NCI-H460 (cell line): ENCODE data around the gene HDAC11. TPM values are rescaled to one million over a fixed set of nuclear protein-coding genes. Genes with fewer than 3 reads are reported as not detected.

ENCODE experiments used
- DNase-seq: peaks from one replicate; pipeline ENCODE4 v3.0.0-alpha.2; 2016; ENCODE audit warnings: low read depth; ENCODE audit errors: extremely low read depth
- total RNA-seq: library from RNA; depleted of rRNA; stranded (reverse); fragments of >200 nt; shearing (Covaris generic); gene quantifications from 2 replicates; pipeline ENCODE4 v1.2.3, GENCODE V29; 2014

The HDAC11 gene
- total RNA-seq, 1 experiment from 2014 or later = 1.6 TPM

DNA sequence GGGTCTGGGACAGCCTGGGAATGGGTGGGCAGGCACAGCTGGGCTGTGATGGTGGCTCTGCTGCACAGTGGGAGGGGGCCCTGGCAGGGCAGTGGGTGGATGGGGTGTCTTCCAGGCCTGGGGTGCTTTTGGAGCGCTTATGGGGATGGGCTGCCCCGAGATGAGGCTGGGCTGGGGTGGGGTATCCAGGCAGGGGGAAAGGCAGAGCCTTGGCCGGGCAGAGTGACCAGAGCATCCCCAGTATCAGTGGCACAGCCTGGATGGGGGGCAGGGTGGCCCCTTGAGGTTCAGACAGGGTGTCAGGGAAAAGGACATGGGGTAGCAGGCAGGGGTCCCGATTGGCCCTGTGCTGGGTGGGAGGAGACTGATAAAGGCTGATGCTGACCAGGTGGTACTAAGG, 26.6 kb downstream of the HDAC11 start:
- no peak for DNase-seq

GRCh38 chr3:13507247-13507569, 27.1 kb downstream of the HDAC11 start:
- no peak for DNase-seq

DNA sequence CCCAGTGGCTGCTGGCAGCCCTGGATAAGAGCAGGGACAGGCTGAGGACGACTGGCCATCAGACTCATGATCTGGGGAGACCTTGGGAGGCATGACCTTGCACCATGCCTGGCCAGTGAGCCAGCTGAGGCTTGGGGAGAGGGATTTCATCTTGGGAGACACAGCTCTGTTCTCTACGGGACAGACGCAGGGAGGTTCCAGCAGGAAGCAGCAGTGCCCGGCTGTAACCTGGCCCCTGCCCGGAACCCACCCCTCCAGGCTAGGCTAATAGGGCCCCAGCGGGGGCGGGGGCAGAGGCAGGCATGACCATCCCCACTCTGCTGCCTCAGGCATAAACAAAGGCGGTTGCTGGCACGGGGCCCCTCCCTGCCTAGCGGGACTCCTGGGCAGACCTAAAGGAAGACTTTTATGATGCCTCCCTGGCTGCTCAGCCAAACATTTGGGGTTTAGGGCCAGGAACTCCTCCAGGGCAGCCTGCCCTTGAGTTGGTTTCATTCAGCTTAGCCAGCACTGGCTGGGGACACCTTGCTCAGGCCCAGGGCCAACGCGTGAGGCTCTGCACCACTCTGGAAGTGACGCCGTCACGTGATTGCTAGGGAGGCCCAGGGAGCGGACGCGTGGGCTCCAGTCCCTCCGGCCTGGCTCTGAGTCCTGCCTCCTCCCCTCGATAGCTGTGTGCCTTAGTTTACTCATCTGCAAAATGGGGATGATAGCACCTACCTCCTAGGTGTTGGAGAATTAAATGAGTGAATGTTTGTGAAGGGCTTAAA, 27.6 kb downstream of the HDAC11 start:
- no peak for DNase-seq

GRCh38 chr3:13508496-13508895, 28.4 kb downstream of the HDAC11 start:
- no peak for DNase-seq

- DNase-seq = no peak
Measured at GRCh38 chr3:13509059-13509815, 29.1 kb downstream of the HDAC11 start.

GRCh38 chr3:13509816-13510192, 29.7 kb downstream of the HDAC11 start:
- no peak for DNase-seq

- no peak for DNase-seq
Measured at GRCh38 chr3:13512451-13512850, 32.3 kb downstream of the HDAC11 start.

DNA sequence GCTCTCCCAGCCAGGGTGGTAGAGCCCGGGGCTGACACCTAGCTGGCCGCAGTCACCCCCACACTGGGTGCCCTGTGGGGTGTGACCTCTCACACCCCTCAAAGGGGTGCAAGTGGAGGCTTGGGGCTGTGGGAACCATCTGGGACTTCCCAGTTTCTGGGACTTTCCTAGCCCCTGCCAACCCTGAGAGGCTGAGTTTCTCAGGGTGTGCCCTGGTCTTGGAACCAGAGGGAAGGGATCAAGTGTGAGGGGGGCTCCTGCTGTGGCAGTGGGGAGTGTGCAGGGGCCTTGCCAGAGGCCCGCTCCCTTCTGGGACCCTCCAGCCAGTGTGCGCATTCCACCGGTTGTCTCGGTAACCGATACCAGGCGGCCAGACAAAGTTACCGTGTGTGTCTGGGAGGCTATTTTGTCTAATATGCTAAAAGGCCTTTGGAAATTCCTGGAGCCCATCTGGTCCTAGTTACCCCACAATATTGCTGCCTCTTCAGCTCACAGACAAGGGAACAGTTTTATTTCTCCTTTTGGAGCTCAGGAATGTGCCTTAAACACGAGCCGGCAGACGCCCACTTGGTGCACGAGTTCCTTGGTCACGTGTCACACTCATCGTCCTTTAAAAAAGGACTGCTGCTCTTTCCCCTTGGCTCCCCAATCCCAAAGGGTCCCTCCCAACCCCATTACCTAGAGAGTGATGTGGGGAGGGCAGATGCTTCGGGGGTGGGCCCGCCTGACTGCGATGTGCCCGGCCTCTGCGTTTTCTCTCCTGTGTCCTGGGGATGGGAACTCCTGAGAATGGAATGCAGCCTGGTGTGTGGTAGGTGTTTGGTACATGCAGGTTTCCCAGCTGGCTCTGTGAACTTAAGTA, 33.2 kb downstream of the HDAC11 start:
- no peak for DNase-seq

DNA sequence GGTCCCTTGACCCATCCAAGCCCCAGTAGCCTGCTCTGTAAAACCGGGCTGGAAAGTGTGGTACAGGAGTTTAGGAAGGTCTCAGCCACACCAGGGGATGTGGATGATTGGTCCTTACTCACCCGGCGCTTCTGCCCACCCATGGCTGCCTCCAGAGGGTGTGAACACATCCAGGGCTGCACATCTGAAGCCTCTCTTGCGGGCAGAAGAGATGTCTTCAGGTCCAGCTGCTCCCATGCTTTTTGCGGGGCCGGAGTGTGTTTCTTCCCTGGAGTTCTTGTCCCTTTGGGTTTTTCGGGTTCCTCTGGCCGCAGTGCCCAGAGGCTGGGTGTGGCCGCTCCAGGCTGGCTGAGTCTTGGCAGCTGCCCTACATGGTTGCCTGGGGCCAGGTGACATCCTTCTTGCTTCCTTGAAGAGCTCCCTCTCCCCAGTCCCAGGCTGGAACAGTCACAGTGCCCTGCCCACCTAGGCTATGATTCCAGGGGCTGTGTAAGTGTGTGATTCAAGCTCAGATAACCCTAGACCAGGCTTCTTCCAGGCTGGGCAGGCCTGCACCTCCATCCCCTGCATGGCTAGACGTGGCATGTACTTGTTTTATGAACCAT, 33.9 kb downstream of the HDAC11 start:
- DNase-seq = no peak

DNA sequence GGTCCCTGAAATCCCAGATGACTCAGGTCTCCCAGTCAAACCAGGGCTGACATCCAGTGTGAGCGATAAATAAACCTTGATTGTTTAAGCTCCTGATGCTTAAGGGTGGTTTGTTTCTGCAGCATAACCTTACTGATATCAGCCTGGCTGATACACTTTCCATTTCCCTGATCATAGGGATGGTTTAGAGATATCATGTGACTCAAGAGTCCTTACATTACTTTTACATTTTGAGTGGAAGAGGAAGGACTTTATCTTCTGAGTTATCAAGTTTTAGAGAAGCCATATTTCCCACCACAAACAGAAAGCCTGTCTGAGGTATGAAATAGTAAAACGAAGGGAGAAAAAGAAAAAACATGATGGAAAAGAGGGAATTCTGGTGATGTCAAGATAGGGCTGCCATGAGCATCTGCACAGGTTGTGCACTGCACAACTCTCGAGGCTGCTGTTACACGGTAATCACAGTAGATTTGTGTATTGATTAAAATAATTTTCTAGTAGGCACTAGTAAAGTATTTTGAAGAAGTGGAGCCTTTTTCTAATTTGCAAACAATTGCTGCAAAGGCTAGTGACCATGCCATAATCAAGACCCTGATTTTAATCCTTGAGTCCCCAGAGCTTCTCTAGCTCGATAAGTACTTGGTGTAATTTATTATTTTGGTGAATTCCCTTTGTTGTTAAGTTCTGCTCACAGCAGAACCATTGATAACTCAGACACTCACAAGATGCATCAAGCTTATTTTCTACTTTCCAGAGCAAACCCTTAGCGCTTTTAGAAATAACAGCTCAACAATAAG, 34.7 kb downstream of the HDAC11 start:
- DNase-seq = no peak

DNA sequence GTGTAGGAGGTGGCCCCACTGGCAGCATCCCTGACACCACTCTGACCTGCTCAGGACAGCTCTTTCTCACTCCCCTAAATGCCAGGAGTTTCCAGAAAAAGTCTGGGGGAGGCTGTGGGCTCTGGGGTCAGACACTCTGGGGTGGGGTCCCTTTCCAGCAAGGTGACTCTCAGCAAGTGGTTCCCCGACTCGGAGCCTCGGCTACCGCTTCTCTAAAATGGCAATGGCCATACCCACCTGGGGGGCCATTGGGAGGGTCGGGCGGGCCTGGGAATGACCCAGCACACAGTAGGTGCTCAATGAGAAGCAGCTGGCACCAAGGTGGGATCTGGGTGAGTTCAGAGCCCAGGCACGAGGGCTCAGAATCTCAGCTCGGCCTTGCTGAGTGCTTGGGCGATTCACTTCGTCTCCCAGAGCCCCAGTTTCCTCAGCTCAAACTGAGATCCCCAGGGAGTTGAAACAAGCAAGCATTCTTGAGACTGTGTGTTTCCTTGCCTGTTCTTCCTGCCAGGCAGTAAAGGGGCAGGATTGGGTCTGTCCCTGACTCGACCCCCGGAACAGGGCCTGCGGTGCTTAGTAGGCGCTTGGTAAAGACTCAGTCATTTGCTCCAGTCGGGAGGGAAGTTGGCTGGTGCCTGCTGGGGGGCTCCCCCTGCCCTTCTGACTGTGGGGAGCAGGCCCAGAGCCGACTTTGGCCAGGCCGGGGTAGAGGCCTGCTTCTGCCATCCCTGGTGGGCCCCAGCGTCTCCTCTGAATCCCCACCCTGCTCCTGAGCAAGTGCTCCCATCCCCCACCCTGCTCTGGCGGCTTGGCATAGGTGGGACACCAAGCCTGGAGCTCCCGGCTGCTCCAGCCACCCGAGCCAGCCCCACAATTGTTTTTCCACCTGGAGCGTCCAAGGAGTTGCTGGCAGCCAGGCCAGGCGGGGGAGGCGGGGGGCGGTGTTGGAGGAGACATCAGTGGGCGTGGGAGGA, 36.0 kb downstream of the HDAC11 start:
- DNase-seq = no peak

DNA sequence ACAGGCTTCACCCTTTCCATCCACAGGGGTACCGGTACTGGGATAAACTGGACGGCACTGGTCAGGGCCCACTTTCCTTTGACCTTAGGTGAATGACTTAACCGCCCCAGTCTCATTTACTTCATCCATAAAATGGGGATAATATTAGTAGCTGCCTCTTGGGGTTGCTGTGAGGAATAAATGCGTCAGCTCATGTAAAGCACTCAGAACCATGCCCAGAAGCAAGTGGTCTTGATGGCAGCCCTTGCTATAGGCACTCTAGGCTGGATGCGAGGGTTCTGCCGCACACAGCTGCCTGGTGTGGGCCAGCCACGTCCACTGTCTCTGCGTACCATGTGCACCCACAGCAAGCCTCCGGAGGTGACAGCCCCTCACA, 36.6 kb downstream of the HDAC11 start:
- no peak for DNase-seq

- DNase-seq = no peak
Measured at GRCh38 chr3:13517253-13517977, 37.3 kb downstream of the HDAC11 start.

- DNase-seq = no peak
Measured at GRCh38 chr3:13518516-13518953, 38.4 kb downstream of the HDAC11 start.

GRCh38 chr3:13519006-13519791, 39.1 kb downstream of the HDAC11 start:
- no peak for DNase-seq

GRCh38 chr3:13520326-13520880, 40.3 kb downstream of the HDAC11 start:
- DNase-seq = no peak

DNA sequence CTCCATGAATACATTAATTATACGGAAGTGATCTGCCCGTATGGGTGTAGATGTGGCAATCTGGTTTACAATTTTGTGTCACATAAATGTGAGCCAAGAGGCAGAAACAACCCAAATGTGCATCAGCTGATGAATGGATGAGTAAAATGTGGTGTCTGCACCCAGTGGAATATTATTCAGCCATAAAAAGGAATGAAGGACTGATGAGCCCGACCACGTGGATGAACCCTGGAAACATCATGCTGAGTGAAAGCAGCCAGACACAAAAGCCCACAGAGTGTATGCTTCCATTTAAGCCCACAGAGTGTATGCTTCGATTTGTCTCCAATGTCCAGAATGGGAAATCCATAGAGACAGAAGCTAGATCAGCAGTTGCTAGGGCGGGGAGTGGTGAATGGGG, 41.2 kb downstream of the HDAC11 start:
- no peak for DNase-seq
